HG03066 (cell line): ENCODE measurements around the gene UGT1A7.
"Not testable (repeated sequence)": the region's sequence is repeated elsewhere in the genome, so short reads cannot be mapped to it uniquely, and the experiment has no call there.

Experiments
- ATAC-seq: cut with Tn5 transposase; IDR thresholded peaks from one replicate; pipeline ENCODE4 v1.9.1; 2021; ENCODE audit warnings: low read depth; ENCODE audit not compliant: unreplicated experiment

The UGT1A7 gene

GRCh38 chr2:233711312-233712008, 29.8 kb downstream of the UGT1A7 start:
- ATAC-seq = no peak

DNA sequence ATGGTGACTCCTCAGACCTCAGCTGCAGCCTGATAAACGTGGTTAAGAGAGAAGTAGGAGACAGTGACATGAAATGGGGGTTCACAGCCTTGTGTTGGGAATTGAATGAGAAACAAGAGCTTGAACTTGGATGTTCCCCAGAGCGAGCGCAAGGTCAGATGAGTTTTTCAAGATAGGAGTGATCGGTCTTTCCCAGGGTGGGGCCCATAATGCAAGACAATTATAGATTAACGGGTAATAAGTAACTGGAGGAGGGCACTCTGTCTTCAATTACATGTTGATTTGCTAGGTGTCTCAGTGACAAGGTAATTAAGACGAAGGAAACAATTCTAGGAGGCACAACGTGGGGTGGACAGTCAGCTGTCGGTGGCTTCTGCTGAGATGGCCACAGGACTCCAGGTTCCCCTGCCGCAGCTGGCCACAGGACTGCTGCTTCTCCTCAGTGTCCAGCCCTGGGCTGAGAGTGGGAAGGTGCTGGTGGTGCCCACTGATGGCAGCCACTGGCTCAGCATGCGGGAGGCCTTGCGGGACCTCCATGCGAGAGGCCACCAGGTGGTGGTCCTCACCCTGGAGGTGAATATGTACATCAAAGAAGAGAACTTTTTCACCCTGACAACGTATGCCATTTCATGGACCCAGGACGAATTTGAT, 31.0 kb downstream of the UGT1A7 start, which contains the start of gene UGT1A5:
TSS of gene UGT1A5 (plus strand) at position 297 of the 651 bp plus-strand sequence. CDS start at position 382, 85 bp downstream.
- ATAC-seq = no peak

DNA sequence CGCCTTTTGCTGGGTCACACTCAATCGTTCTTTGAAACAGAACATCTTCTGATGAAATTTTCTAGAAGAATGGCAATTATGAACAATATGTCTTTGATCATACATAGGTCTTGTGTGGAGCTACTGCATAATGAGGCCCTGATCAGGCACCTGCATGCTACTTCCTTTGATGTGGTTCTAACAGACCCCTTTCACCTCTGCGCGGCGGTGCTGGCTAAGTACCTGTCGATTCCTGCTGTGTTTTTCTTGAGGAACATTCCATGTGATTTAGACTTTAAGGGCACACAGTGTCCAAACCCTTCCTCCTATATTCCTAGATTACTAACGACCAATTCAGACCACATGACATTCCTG, 31.5 kb downstream of the UGT1A7 start:
- ATAC-seq = no peak

DNA sequence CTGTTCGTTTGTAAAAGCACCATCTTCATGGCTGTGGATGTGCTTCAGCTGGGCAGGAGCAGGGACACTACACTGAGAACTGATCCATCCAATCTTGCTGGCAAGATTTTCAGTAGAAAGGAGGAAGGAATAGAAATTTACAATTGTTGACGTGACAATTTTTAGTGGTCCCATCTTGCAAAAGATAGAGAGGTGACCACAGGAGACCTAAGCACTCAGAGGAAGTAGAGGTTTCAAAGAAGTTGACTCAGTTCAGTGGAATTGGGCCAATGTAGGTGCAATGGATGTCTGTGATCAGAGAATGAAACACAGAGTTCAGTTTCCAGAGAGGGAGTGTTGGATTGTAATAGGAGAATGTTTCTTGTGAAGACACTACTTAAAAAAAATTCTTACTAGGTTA, 32.4 kb downstream of the UGT1A7 start:
- no peak for ATAC-seq

GRCh38 chr2:233718552-233718951, 36.9 kb downstream of the UGT1A7 start, which contains the start of gene UGT1A4:
UGT1A4 (plus strand) TSS chr2:233718736; CDS start chr2:233718821, 85 bp downstream.
- no peak for ATAC-seq

- ATAC-seq = no peak
Observed at GRCh38 chr2:233728723-233729301, 47.1 kb downstream of the UGT1A7 start, which contains the start of gene UGT1A3. UGT1A3 (plus strand) TSS chr2:233729042; CDS start chr2:233729127, 85 bp downstream.

DNA sequence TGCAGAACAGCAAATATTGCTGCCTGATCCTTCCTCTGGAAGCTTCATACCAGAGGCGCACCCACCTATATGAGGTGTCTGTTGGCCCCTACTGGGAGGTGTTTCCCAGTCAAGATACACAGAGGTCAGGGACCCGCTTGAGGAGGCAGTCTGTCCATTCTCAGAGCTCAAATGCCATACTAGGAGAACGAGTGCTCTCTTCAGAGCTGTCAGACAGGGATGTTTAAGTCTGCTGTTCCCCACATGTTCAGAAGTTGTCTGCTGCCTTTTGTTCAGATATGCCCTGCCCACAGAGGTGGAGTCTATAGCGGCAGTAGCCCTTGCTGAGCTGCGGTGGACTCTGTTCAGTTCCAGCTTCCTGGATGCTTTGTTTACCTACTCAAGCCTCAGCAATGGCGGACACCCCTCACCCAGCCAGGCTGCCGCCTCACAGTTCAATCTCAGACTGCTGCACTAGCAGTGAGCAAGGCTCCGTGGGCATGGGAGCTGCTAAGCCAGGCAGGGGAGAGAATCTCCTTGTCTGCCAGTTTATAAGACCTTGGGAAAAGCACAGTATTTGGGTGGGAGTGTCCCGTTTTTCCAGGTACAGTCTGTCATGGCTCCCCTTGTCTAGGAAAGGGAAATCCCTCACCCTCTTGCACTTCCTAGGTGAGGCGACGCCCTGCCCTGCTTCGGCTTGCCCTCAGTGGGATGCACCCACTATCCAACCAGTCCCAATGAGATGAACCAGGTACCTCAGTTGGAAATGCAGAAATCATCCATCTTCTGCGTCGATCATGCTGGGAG, 55.4 kb downstream of the UGT1A7 start:
- ATAC-seq = not testable (repeated sequence)

DNA sequence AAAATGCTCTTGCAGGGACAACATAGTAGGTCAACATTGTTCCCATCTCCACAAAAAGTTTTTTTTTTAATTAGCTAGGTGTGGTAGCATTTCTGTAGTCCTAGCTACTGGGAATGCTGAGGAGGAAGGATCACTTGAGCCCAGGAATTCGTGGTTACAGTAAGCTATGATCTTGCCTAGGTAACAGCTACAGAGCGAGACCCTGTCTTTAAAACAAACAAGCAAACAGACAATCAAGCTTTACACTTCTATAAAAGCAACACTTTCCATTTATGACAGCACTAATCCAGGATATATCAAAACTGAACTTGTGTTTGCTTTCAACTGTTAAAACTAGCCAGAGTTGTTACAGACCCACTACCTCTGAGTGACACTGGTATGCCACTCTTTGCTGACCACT, 59.2 kb downstream of the UGT1A7 start:
- ATAC-seq = no peak

DNA sequence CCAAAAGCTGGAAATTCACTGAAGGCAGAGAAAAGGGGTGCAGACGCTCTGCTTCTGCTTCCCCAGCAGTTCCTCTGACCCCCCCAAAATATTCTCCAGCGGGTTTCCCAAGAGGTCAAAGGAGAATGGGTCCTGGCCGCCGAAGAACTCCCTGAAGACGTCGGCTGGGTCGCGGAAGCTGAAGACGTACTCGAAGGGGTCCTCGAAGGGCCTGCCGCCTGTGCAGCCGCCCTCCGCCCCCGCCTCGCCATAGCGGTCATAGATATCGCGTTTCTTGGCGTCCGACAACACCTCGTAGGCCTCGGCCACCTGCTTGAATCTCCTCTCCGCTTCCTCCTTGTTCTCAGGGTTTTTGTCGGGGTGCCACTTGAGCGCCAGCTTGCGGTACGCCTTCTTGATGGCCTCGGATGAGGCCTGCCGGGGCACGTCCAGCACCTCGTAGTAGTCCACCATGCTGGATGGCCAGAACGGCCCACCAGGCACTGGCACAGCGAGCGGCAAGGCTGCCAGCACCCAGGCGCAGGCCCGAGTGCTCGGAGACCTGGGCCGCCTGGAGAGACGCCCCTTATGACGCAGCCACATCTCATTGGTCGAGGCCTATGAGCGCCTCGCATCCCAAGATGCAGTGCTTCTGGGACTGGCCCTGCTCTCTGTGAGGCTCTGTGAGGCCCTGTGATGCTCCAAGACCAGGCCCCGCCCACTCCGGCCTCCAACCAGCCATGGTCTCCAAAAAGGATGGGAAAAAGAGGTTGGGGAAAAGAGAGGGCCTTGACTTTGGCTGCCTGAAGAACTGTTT, 62.0 kb downstream of the UGT1A7 start:
- no peak for ATAC-seq

DNA sequence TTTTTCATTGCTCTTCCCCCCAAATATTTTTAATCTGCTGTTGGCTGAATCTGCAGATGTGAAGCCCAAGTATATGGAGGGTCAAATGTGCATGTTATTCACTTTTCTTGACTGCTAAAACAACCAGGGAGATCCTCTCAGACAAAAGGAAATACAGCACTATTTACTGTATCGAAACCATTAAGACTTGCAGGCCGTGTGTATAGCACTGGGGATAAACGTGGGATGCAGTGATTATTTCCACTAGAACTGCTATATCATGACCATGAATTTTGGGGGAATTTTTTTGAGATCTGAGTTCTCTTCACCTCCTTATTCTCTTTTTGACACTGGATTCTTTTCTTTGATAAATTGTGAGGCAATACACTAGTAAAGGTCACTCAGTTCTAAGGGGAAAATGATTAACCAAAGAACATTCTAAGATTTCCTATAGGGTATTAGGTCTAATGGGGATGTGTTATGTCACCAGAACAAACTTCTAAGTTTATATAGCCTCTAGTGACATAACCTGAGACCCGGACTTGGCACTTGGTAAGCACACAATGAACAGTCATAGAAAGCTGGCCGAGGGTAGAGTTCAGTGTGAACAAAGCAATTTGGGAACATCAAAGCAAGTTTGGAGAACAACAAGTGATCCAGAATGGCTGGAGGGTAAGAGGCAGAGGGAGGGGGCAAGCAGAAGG, 63.5 kb downstream of the UGT1A7 start:
- ATAC-seq = no peak

DNA sequence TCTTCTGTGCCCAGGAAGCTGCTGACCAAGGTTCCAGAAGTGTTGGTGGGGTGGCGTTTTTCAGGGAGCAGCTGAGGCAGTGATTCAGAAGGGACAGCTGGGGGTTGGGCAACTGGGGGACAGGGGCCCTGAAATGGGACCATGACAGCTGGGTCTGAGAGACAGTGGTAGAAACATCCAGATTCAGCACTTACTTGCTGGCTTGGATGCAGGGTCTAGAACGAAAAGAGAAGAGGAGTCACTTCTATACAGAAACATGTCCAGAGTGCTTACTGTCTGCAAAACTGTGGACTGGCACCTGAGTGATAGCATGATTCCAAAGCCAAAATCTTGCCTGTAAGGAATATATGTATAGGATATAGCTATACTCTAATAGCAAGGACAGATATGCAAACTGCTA, 64.1 kb downstream of the UGT1A7 start:
- ATAC-seq = not testable (repeated sequence)

DNA sequence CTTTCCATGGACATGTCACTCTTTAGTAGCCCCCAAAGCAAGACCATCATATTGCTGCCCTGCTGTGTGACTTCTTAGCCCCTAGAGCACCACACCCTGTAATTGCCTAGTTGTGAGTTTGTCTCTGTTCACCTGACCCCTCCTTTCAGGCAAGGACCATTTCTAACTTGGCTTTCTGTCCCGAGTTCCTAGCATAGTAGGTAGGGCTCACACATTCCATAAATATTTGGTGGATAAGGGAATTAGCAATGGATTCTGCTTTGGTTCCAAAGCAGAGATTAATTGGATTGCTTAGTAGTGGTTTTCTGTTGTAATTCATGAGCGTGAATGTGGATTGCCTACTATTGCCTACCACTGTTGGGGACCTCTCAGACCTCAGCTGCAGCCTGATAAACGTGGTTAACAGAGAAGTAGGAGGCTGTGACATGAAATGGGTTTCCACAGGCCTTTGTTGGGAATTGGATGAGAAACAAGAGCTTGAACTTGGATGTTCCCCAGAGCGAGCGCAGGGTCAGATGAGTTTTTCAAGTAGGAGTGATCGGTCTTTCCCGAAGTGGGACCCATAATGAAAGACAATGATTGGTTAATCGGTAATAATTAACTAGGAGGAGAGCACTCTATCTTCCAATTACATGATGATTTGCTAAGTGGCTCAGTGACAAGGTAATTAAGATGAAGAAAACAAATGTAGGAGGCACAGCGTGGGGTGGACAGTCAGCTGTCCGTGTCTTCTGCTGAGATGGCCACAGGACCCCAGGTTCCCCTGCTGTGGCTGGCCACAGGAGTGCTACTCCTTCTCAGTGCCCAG, 65.0 kb downstream of the UGT1A7 start:
- ATAC-seq = no peak

- no peak for ATAC-seq
Observed at GRCh38 chr2:233747283-233747544, 65.5 kb downstream of the UGT1A7 start.

DNA sequence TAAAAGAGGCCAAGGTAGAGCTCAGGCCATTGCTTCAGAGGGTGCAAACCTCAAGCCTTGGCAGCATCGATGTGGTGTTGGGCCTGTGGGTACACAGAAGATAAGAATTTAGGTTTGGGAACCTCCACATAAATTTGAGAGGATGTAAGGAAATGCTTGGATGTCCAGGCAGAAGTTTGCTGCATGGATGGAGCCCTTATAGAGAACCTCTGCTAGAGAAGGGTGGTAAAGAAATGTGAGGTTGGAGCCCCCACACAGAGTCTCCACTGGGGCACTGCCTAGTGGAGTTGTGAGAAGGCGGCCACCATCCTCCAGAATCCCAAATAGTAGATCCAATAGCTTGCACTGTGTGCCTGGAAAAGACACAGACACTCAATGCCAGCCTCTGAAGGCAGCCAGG, 69.0 kb downstream of the UGT1A7 start:
- not testable (repeated sequence) for ATAC-seq

GRCh38 chr2:233751212-233752009, 69.7 kb downstream of the UGT1A7 start:
- not testable (repeated sequence) for ATAC-seq

GRCh38 chr2:233754872-233755611, 73.3 kb downstream of the UGT1A7 start:
- no peak for ATAC-seq

DNA sequence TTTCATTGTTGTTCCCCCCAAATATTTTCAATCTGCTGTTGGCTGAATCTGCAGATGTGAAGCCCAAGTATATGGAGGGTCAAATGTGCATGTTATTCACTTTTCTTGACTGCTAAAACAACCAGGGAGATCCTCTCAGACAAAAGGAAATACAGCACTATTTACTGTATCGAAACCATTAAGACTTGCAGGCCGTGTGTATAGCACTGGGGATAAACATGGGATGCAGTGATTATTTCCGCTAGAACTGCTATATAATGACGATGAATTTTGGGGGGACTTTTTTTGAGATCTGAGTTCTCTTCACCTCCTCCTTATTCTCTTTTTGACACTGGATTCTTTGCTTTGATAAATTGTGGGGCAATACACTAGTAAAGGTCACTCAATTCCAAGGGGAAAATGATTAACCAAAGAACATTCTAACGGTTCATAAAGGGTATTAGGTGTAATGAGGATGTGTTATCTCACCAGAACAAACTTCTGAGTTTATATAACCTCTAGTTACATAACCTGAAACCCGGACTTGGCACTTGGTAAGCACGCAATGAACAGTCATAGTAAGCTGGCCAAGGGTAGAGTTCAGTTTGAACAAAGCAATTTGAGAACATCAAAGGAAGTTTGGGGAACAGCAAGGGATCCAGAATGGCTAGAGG, 74.9 kb downstream of the UGT1A7 start:
- ATAC-seq = no peak
